Pulmonary artery endothelial cell (primary cell): ENCODE data around the gene RFC4. TPM values are rescaled to one million over a fixed set of nuclear protein-coding genes. Genes with fewer than 3 reads are reported as not detected.

ENCODE experiments used
- DNase-seq: peaks from one replicate; pipeline ENCODE4 v3.0.0-alpha.2; 2011; ENCODE audit warnings: low read depth, low spot score
- total RNA-seq: library from RNA; depleted of rRNA; stranded (reverse); fragments of >200 nt; gene quantifications from 2 replicates; pipeline ENCODE4 v1.2.3, GENCODE V29; 2014

Gene RFC4
- total RNA-seq, 1 donor from 2014 or later: 26.0 TPM

GRCh38 chr3:186787642-186788481 lies 18.4 kb downstream of the RFC4 start:
- no peak for DNase-seq

- no peak for DNase-seq
These were observed 19.4 kb downstream of the RFC4 start for GRCh38 chr3:186786922-186787321.

- DNase-seq: no peak
These were observed 20.7 kb downstream of the RFC4 start for GRCh38 chr3:186785495-186786018.

- DNase-seq: no peak
These were observed 21.3 kb downstream of the RFC4 start for GRCh38 chr3:186784820-186785494.

- no peak for DNase-seq
These were observed 22.4 kb downstream of the RFC4 start for GRCh38 chr3:186783731-186784515.

GRCh38 chr3:186783058-186783730 lies 23.1 kb downstream of the RFC4 start, which contains the start of gene EIF4A2:
TSS of gene EIF4A2 (plus strand) at chr3:186783577. CDS start at chr3:186783611, 34 bp downstream.
- DNase-seq: peak; percentile 60

GRCh38 chr3:186782542-186783057 lies 23.7 kb downstream of the RFC4 start:
- no peak for DNase-seq

- DNase-seq: no peak
These were observed 27.1 kb downstream of the RFC4 start for GRCh38 chr3:186779204-186779603.

GRCh38 chr3:186775999-186776398 lies 30.3 kb downstream of the RFC4 start:
- no peak for DNase-seq

GRCh38 chr3:186772701-186773417 lies 33.4 kb downstream of the RFC4 start:
- DNase-seq: no peak

GRCh38 chr3:186772281-186772694 lies 34.0 kb downstream of the RFC4 start:
- no peak for DNase-seq

GRCh38 chr3:186760897-186761447 lies 45.3 kb downstream of the RFC4 start:
- no peak for DNase-seq

GRCh38 chr3:186760141-186760833 lies 46.0 kb downstream of the RFC4 start:
- DNase-seq: no peak

GRCh38 chr3:186759231-186759930 lies 46.9 kb downstream of the RFC4 start:
- DNase-seq: no peak

- no peak for DNase-seq
These were observed 48.5 kb downstream of the RFC4 start for GRCh38 chr3:186757686-186758220.

- no peak for DNase-seq
These were observed 49.1 kb downstream of the RFC4 start for GRCh38 chr3:186757214-186757613.

- no peak for DNase-seq
These were observed 51.4 kb downstream of the RFC4 start for GRCh38 chr3:186754871-186755270.

GRCh38 chr3:186754006-186754405 lies 52.3 kb downstream of the RFC4 start:
- no peak for DNase-seq
